Aorta (tissue), 5 donors: ENCODE results near the gene RIMS1. TPM values are rescaled to one million over a fixed set of nuclear protein-coding genes. Genes with fewer than 3 reads are reported as not detected.
A peak's percentile ranks its signal among the peaks of the same experiment; 100 is the strongest.

Experiments
- ATAC-seq: fragments of 200-7000 bp; cut with Tn5 transposase; one replicate; pipeline ENCODE4 v1.9.1; 2022; ENCODE audit warnings: moderate library complexity; ENCODE audit not compliant: low FRiP score
- DNase-seq, 2 donors: peaks; one replicate each; pipeline ENCODE4 v3.0.0-alpha.2; 2020
- H3K27ac ChIP-seq, 2 donors: one replicate each; pipeline ENCODE4 v1.5.1; 2013; ENCODE audit warnings: low read length in 2 of 2, mild to moderate bottlenecking in 2 of 2, moderate library complexity in 2 of 2, control low read depth in 1 of 2, inconsistent platforms in 1 of 2, low read depth in 1 of 2
- H3K27me3 ChIP-seq, 2 donors: one replicate each; pipeline ENCODE4 v1.6.1; 2013; ENCODE audit warnings: control low read depth in 1 of 2, low read length in 1 of 2, mild to moderate bottlenecking in 1 of 2, moderate library complexity in 1 of 2; ENCODE audit not compliant: insufficient read depth in 2 of 2, control insufficient read depth in 1 of 2
- H3K36me3 ChIP-seq, 2 donors: one replicate each; pipeline ENCODE4 v1.6.1; 2013; ENCODE audit warnings: control low read depth in 1 of 2, low read length in 1 of 2, mild to moderate bottlenecking in 1 of 2; ENCODE audit not compliant: insufficient read depth in 2 of 2, control insufficient read depth in 1 of 2
- H3K4me1 ChIP-seq, 2 donors: one replicate each; pipeline ENCODE4 v1.6.1; 2013; ENCODE audit warnings: low read length in 2 of 2, control low read depth in 1 of 2, mild to moderate bottlenecking in 1 of 2, moderate library complexity in 1 of 2; ENCODE audit not compliant: insufficient read depth in 2 of 2, control insufficient read depth in 1 of 2
- H3K4me3 ChIP-seq, 2 donors: one replicate each; pipeline ENCODE4 v1.5.1; 2013; ENCODE audit warnings: low read length in 2 of 2, control low read depth in 1 of 2, mild to moderate bottlenecking in 1 of 2
- H3K9me3 ChIP-seq: one replicate; pipeline ENCODE4 v1.6.1; 2013; ENCODE audit warnings: mild to moderate bottlenecking, low read length; ENCODE audit not compliant: control insufficient read depth
- WGBS, 2 donors: extraction: QIAGEN DNeasy Blood & Tissue Kit; methylation state at CpG; one replicate each; pipeline ENCODE4 v1.1.7; 2013; 5-methylcytosine and 5-hydroxymethylcytosine counted together
- intact Hi-C, 2 donors: fragments of 100-400 bp; cut with DNase I; formaldehyde crosslinking; loops; one replicate each; pipeline versions ENCODE4 v1.14.2 to v1.15.0; 2022
- polyA plus RNA-seq, 2 donors: library from polyadenylated mRNA; stranded (reverse); fragments of 200-250 nt; gene quantifications; one replicate each; pipeline ENCODE4 v1.2.3, GENCODE V29; 2013
- total RNA-seq, 2 donors: library from RNA; stranded (reverse); fragmentation: NEBNext Ultra II Directional; extraction: Animal tissue kit (Norgen Biotek cat#: 25700); gene quantifications; one replicate each; pipeline ENCODE4 v1.2.1, GENCODE V29; 2021
- donor health status: healthy with polysubstance abuse.
- donor health status: Bipolar disorder and iron deficiency.
- donor health status: DM: no; HTN: no; CAD: no.
- donor health status: DM: no; HTN: no; CAD: no.
- donor health status: DM: yes; HTN: yes; CAD: no.

RIMS1 gene
- total and polyA plus RNA-seq, 4 donors: under 0.01 to 5.7 (median 4.8) TPM; not detected in 1

DNA sequence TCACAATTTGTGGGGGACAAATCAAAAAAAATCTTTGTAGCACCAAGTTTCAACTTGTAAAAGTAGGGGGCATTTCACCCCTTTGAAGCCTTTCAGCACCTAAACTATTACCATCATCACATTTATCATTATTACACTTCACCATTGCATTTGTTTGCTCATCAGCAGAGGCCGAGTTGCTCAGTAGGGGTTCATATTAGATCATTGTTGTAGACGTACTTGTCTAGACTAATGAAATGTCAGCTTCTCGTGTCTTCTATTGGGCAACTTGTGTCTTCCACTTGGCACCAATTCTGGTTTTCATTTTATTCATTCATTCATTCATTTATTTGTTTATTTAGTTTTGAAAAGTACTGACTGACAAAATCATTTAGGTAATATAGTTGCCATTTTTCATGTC, 397.2 kb downstream of the RIMS1 start:
- no peak overlapping the region for H3K4me3 ChIP-seq
- H3K27me3 ChIP-seq: no peaks in the 10 kb centered on the region
- H3K9me3 ChIP-seq: no peaks in the 10 kb centered on the region
- no peak overlapping the region for H3K27ac ChIP-seq
- no peaks in the 10 kb centered on the region for H3K4me1 ChIP-seq
- WGBS, 2 donors: 76 to 78% methylated on average over 3 of the region's 3 CpGs
- intact Hi-C loops: no loop called here
- ATAC-seq: no peak
- H3K36me3 ChIP-seq: no peaks in the 10 kb centered on the region
- DNase-seq: no peak

- Histone ChIP-seq H3K4me1 (no peaks in the 10 kb centered on the region), H3K36me3 (no peaks in the 10 kb centered on the region), H3K4me3 (no peak overlapping the region), H3K27me3 (no peaks in the 10 kb centered on the region), H3K27ac (no peak overlapping the region), H3K9me3 (no peaks in the 10 kb centered on the region)
- ATAC-seq: no peak
- 34 to 38% methylated on average over 1 of the region's 1 CpG for WGBS, 2 donors
- intact Hi-C loops: no loop called here
- DNase-seq: no peak
These were observed 400.6 kb downstream of the RIMS1 start for GRCh38 chr6:72286911-72287311.

DNA sequence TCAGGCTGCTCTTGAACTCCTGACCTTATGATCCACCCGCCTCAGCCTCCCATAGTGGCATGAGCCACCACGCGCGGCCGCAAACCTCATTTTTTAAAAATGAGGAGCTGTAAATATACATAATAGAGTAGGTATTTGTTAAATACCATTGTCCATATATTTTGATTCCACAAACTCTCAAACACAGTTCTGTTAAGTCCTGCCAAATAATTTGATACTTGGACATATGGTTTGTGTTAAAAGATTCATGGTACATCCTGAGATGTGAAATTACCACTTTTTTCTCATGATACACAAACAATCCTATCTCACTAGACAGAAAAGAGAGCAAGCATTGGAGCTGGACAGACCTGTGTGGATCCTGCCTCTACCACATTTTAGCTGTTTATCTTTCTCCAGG, 401.5 kb downstream of the RIMS1 start:
- DNase-seq: no peak
- no peaks in the 10 kb centered on the region for H3K36me3 ChIP-seq
- H3K4me1 ChIP-seq: no peaks in the 10 kb centered on the region
- intact Hi-C loops: no loop called here
- no peaks in the 10 kb centered on the region for H3K27me3 ChIP-seq
- H3K9me3 ChIP-seq: no peaks in the 10 kb centered on the region
- no peak for ATAC-seq
- H3K4me3 ChIP-seq: no peak overlapping the region
- no peak overlapping the region for H3K27ac ChIP-seq
- 93 to 95% methylated on average over 5 of the region's 5 CpGs for WGBS, 2 donors

GRCh38 chr6:72288592-72288991, 402.2 kb downstream of the RIMS1 start:
- H3K9me3 ChIP-seq: no peaks in the 10 kb centered on the region
- intact Hi-C loops: no loop called here
- H3K36me3 ChIP-seq: no peaks in the 10 kb centered on the region
- 35 to 40% methylated on average over 2 of the region's 2 CpGs for WGBS, 2 donors
- H3K4me1 ChIP-seq: no peaks in the 10 kb centered on the region
- no peak for ATAC-seq
- no peak overlapping the region for H3K27ac ChIP-seq
- H3K27me3 ChIP-seq: no peaks in the 10 kb centered on the region
- H3K4me3 ChIP-seq: no peak overlapping the region
- DNase-seq: no peak

- intact Hi-C loops: no loop called here
- H3K9me3 ChIP-seq: no peaks in the 10 kb centered on the region
- no peak overlapping the region for H3K27ac ChIP-seq
- WGBS, 2 donors: 93 to 94% methylated on average over 8 of the region's 8 CpGs
- no peak for ATAC-seq
- no peaks in the 10 kb centered on the region for H3K36me3 ChIP-seq
- peak in 1 of 2 donors; percentile 55 for DNase-seq
- no peaks in the 10 kb centered on the region for H3K27me3 ChIP-seq
- no peak overlapping the region for H3K4me3 ChIP-seq
- H3K4me1 ChIP-seq: no peaks in the 10 kb centered on the region
These were observed 404.3 kb downstream of the RIMS1 start for GRCh38 chr6:72290620-72291019.

GRCh38 chr6:72296375-72296774, 410.0 kb downstream of the RIMS1 start:
- no peak for DNase-seq
- ATAC-seq: no peak
- Histone ChIP-seq H3K36me3 (no peaks in the 10 kb centered on the region), H3K27me3 (no peaks in the 10 kb centered on the region), H3K4me3 (no peak overlapping the region), H3K9me3 (no peaks in the 10 kb centered on the region), H3K27ac (no peak overlapping the region), H3K4me1 (no peaks in the 10 kb centered on the region)
- intact Hi-C loops: no loop called here

GRCh38 chr6:72305971-72306370, 419.6 kb downstream of the RIMS1 start:
- intact Hi-C loops: no loop called here
- Histone ChIP-seq H3K27me3 (no peaks in the 10 kb centered on the region), H3K9me3 (no peaks in the 10 kb centered on the region), H3K36me3 (no peaks in the 10 kb centered on the region), H3K27ac (no peak overlapping the region), H3K4me3 (no peak overlapping the region), H3K4me1 (no peaks in the 10 kb centered on the region)
- ATAC-seq (no peak), DNase-seq (no peak)
- WGBS, 2 donors: 75 to 90% methylated on average over 2 of the region's 2 CpGs

DNA sequence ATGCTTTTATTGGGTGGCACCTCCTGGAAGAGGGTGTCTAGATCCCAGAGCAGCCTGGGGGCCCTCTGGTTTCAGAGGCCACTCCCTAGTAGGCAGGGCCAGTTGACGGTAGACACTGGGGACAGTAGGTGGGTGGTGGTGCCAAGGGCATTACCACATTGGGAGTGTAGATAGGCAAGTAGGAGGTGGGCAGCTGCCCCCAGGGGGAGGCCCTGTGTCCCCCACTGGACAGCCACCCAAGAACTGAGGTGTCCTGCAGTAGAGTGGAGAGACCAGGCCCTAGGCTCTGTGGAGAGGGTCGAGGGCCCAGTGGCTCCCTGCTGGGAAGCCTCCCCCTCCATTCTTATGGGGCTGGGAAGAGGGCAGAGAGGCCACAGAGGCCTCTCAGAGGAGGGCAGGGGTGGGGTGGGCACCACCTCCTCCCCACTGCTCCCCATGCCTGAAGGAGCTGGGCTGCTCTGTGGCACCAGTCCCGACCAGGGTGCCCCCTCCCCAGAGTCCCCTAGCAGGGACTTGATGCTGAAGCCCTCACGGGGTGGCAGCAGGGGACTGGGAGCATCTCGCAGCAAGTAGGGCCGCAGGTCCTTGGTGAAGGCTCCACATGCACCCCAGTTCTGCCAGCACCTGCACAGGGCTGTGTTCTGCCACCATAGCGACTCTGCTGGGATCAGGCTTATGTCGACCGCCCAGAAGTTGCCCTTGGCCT, 430.5 kb downstream of the RIMS1 start:
- Histone ChIP-seq H3K4me1 (no peaks in the 10 kb centered on the region), H3K36me3 (no peaks in the 10 kb centered on the region), H3K27ac (no peak overlapping the region), H3K9me3 (no peaks in the 10 kb centered on the region), H3K27me3 (no peaks in the 10 kb centered on the region), H3K4me3 (no peak overlapping the region)
- peak; percentile 32 to 68 for DNase-seq
- 89 to 90% methylated on average over 9 of the region's 9 CpGs for WGBS, 2 donors
- ATAC-seq: peak; percentile 56
- intact Hi-C loops: no loop called here

GRCh38 chr6:72321788-72322187, 435.4 kb downstream of the RIMS1 start:
- Histone ChIP-seq H3K4me3 (no peak overlapping the region), H3K27ac (no peak overlapping the region), H3K4me1 (no peaks in the 10 kb centered on the region), H3K27me3 (no peaks in the 10 kb centered on the region), H3K9me3 (no peaks in the 10 kb centered on the region), H3K36me3 (no peaks in the 10 kb centered on the region)
- ATAC-seq (no peak), DNase-seq (no peak)
- intact Hi-C loops: no loop called here
